ENCODE measurements around the gene CKLF. TPM values are rescaled to one million over a fixed set of nuclear protein-coding genes. Genes with fewer than 3 reads are reported as not detected.

The CKLF gene
- total RNA-seq, 2 donors from 2014 or later: 41.5 to 58.4 TPM

DNA sequence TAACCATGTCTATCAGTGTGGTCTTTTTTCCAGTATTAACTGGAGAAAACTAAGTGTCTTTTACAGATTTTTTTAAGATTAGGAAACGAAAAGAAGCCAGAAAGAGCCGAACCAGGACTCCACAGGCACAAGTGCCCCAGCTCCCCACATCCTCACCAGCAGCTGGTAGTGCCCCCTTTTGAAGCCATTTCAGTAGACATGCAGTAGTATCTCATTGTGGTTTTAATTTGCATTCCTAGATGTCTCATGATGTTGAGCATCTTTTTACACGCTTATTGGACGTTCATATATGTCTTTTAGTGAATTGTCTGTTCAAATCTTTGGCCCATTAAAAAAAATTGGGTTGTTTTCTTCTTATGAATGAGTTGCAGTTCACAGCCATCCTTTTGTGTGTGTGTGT lies 47.4 kb downstream of the CKLF start:
- Histone ChIP-seq H3K36me3 (no peaks in the 10 kb centered on the region), H3K4me3 (no peak overlapping the region), H3K9ac (ENCODE audit: low read depth in 2 of 2, low read length in 2 of 2) (no peak overlapping the region), H3K27ac (no peak overlapping the region), H3K9me3 (no peaks in the 10 kb centered on the region), H3K4me1 (no peaks in the 10 kb centered on the region), H3K27me3 (peaks cover 10% of the 10 kb centered on the region)
- intact Hi-C loops (cut with DNase I): loop anchor here (5.0 kb wide), 1 partner anchor 192 kb away; no protein-coding TSS in a partner anchor
- no peak for DNase-seq
- TF ChIP-seq, protein P1, sequence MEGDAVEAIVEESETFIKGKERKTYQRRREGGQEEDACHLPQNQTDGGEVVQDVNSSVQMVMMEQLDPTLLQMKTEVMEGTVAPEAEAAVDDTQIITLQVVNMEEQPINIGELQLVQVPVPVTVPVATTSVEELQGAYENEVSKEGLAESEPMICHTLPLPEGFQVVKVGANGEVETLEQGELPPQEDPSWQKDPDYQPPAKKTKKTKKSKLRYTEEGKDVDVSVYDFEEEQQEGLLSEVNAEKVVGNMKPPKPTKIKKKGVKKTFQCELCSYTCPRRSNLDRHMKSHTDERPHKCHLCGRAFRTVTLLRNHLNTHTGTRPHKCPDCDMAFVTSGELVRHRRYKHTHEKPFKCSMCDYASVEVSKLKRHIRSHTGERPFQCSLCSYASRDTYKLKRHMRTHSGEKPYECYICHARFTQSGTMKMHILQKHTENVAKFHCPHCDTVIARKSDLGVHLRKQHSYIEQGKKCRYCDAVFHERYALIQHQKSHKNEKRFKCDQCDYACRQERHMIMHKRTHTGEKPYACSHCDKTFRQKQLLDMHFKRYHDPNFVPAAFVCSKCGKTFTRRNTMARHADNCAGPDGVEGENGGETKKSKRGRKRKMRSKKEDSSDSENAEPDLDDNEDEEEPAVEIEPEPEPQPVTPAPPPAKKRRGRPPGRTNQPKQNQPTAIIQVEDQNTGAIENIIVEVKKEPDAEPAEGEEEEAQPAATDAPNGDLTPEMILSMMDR (IDR thresholded peaks at IDR 0.05): no peak

DNA sequence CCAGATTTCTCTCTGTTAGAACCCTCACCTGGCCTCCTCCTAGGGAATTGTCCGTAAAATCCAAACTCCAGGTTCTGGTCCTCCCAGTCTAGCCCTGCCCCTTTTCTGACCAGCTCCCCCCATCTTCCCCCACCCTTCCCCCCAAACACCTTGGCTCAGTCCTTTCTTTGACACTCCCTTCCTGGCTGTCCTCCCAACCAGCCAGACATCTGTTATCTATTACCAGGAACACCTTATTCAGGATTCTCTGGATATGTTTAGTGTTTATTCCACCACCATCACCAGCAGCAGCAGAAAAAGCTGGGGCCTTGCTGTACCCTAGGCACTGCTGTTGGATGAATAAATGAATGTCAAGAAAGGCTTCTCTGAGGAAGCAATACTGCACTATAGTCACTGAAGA lies 48.1 kb downstream of the CKLF start:
- DNase-seq: no peak
- Histone ChIP-seq H3K27me3 (peaks cover 17% of the 10 kb centered on the region), H3K4me1 (no peaks in the 10 kb centered on the region), H3K4me3 (no peak overlapping the region), H3K9ac (ENCODE audit: low read depth in 2 of 2, low read length in 2 of 2) (no peak overlapping the region), H3K27ac (no peak overlapping the region), H3K36me3 (no peaks in the 10 kb centered on the region), H3K9me3 (no peaks in the 10 kb centered on the region)
- intact Hi-C loops (cut with DNase I): loop anchor here (5.0 kb wide), 1 partner anchor 193 kb away; no protein-coding TSS in a partner anchor
- TF ChIP-seq, protein P1 (IDR thresholded peaks at IDR 0.05): no peak

DNA sequence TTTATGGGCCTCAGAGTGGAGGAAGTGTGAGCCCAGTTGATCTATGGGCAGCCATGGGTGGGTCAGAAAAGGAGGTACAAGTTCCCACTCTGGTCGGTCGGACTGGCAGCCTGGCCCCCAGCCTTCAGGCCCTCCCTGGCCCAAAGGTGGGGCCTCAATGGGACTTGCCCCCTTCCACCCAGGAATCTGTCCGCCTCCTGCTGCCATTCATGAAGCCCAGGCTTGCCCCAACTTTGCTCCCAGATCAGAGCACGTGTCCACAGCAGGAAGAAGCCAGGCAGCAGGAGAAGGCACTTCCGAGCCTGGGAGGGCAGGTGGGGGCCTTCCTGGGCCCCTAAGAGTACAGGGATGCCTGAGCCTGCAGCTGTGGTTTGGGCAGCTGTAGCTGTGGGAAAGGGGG lies 49.1 kb downstream of the CKLF start:
- no peak overlapping the region for H3K4me3 ChIP-seq
- no peak for DNase-seq
- H3K4me1 ChIP-seq: no peaks in the 10 kb centered on the region
- H3K27ac ChIP-seq: no peak overlapping the region
- TF ChIP-seq, protein P1 (IDR thresholded peaks at IDR 0.05): no peak
- intact Hi-C loops (cut with DNase I): loop anchor here (5.0 kb wide), 1 partner anchor 194 kb away; no protein-coding TSS in a partner anchor
- no peaks in the 10 kb centered on the region for H3K36me3 ChIP-seq
- H3K9me3 ChIP-seq: no peaks in the 10 kb centered on the region
- H3K9ac ChIP-seq (ENCODE audit: low read depth in 2 of 2, low read length in 2 of 2): no peak overlapping the region
- H3K27me3 ChIP-seq: peaks cover 20% of the 10 kb centered on the region

DNA sequence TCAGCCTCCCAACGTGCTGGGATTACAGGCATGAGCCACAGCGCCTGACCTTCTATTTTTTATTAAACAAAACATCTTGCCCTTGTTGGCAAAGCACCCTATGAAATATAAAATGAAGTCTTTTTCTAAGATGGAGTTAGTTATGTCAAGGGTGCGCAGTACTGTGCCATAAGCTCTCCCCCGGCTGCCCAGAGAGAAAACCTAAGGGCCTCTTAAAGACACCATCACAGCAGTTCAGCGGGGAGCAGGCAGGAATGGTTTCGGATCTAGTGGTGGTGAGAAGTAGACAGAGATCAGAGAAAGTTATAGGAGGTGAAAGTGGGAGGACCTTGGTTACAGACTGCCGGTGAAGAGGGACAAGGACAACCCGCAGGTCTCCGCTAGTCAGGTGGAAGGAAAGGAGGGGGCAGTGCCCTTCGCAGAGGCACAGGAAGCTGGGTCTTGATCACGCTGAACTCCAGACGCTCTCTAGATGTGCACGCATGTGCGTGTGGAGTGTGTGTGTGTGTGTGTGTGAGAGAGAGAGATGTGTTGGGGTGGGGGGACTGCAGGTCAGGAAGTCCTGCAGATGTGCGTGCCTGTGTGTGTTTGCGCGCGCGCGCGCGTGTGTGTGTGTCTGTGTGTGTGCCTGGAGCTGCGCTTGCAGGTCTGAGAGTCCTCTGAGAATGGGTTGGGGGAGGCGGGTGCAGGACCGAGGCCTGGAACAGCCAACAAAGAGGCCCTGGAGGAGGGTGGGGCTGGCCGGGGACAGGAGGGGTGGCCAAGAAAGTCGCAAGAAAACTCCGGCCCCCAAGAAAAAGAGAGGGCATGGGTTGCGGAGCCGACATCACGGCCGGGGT lies 51.4 kb downstream of the CKLF start:
- TF ChIP-seq, protein P1 (IDR thresholded peaks at IDR 0.05): no peak

DNA sequence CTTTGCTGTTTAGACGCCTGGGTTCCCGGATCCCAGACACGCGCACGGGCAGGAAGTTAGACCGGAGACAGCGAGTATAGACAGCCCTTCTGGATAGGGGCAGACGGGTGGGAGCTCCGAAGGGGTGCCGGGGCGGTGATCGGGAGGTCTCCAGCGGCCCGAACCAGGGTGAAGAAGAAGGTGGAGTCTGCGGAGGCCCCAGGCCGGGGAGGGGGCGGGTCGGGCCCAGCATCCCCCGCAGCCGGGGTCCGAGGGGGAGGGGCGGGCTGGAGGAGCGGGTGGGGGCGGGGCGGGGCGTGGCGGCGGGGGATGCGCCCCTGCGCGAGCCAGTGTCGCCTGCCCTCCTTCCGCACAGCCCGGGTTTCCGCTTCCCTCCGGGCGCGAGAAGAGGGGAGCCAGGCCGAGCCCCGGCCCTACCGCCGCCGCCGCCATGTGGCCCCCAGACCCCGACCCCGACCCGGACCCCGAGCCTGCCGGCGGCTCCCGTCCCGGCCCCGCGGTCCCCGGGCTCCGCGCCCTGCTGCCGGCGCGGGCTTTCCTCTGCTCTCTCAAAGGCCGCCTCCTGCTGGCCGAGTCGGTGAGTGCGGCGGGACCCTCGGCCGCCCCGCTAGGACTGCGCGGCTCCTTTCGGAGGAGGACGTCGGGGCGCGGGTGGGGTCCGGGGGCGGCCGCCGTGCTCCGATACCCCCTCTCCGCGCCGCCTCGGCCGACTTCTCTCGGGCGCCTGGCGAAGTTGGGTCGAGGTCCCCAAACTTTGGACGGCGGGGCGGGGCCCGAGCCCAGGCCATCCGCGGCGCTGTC lies 52.2 kb downstream of the CKLF start, which contains the start of gene CMTM3:
CMTM3 (plus strand) TSS at position 329 of the 801 bp plus-strand sequence; CDS start at position 431, 102 bp downstream.
- H3K4me3 ChIP-seq: peak within 1 kb of the TSS; percentile 69
- peaks cover 20% of the 10 kb centered on the region for H3K27me3 ChIP-seq
- H3K4me1 ChIP-seq: no peaks in the 10 kb centered on the region
- no peaks in the 10 kb centered on the region for H3K9me3 ChIP-seq
- peak within 1 kb of the TSS; percentile 51 to 72 for H3K9ac ChIP-seq (ENCODE audit: low read depth in 2 of 2, low read length in 2 of 2)
- TF ChIP-seq, protein P1 (IDR thresholded peaks at IDR 0.05): peak; percentile 55
- intact Hi-C loops (cut with DNase I): loop anchor here (5.0 kb wide), 3 partner anchors 123 to 263 kb away; no protein-coding TSS in a partner anchor
- no peaks in the 10 kb centered on the region for H3K36me3 ChIP-seq
- peak within 1 kb of the TSS; percentile 70 for H3K27ac ChIP-seq
- DNase-seq: peak; percentile 58

More for the DNA sequence above, 51.4 kb downstream of the CKLF start:
- Histone ChIP-seq H3K36me3 (no peaks in the 10 kb centered on the region), H3K9me3 (no peaks in the 10 kb centered on the region), H3K4me1 (no peaks in the 10 kb centered on the region), H3K4me3 (peak overlapping the region; percentile 69), H3K27me3 (peaks cover 20% of the 10 kb centered on the region), H3K9ac (ENCODE audit: low read depth in 2 of 2, low read length in 2 of 2) (peak overlapping the region; percentile 50 to 51), H3K27ac (peak overlapping the region; percentile 70)
- intact Hi-C loops (cut with DNase I): loop anchor here (5.0 kb wide), 1 partner anchor 196 kb away; no protein-coding TSS in a partner anchor
- DNase-seq: peak; percentile 63
